NCI-H526 treated with DMSO at 0.1 percent for 48 hours (cell line): Measurements from ENCODE around the gene DNM1.
A peak's percentile ranks its signal among the peaks of the same experiment; 100 is the strongest.
"Not testable (repeated sequence)": the region's sequence is repeated elsewhere in the genome, so short reads cannot be mapped to it uniquely, and the experiment has no call there.

Experiments used
- DNase-seq: peaks from one replicate; lab custom pipeline; 2025; lab: John Stamatoyannopoulos, UW

DNM1 gene

DNA sequence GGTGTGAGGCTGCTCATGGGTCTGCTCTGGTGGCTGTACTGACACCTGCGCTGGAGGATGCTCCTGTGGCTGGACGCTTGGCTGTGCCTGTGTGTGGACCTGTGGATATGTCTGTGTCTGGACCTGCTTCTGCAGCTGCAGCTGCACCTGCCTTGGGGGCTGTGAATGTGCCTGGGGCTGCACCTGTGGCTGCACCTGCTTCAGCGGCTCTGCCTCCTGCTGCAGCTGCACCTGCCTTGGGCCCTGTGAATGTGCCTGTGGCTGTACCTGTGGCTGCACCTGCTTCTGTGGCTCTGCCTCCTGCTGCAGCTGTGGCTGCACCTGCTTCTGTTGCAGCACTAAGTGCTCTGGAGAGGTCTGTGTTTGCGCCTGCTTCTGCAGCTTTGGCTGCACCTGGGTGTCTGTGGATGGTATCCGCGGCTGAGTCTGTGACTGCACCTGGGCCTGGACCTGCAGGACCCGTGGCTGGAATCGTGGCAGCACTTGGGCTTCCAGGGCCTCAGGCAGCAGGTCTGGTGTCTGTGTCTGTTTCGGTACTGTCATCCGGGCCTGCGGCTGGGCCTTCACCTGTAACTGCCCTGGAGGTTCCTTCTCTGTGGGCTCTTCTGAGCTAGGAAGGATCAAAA lies 24.3 kb upstream of the DNM1 start:
- DNase-seq: no peak

DNA sequence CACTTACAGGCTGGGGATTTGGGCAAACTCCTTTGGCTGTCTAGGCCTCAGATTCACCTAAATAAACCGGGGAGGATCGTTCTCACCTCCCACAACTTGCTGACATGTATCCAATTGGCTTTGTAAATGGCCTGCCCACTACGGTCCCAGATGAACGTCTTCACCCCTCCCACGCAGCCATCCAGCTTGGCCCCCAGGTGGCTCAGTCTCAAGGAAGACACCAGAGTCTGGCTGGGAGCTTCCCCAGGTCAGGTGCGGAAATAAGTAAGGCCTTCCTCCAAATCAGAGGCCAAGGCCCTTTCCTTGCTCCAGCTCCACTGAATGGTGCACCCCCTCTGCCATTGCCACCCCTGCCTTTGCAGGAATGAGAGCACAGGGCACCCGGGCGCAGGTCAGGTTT lies 23.2 kb upstream of the DNM1 start:
- no peak for DNase-seq

GRCh38 chr9:128180447-128180846 lies 22.7 kb upstream of the DNM1 start:
- DNase-seq: no peak

- DNase-seq: not testable (repeated sequence)
Measured at GRCh38 chr9:128181480-128181879, 21.7 kb upstream of the DNM1 start.

- no peak for DNase-seq
Measured at GRCh38 chr9:128182893-128183588, 20.1 kb upstream of the DNM1 start.

DNA sequence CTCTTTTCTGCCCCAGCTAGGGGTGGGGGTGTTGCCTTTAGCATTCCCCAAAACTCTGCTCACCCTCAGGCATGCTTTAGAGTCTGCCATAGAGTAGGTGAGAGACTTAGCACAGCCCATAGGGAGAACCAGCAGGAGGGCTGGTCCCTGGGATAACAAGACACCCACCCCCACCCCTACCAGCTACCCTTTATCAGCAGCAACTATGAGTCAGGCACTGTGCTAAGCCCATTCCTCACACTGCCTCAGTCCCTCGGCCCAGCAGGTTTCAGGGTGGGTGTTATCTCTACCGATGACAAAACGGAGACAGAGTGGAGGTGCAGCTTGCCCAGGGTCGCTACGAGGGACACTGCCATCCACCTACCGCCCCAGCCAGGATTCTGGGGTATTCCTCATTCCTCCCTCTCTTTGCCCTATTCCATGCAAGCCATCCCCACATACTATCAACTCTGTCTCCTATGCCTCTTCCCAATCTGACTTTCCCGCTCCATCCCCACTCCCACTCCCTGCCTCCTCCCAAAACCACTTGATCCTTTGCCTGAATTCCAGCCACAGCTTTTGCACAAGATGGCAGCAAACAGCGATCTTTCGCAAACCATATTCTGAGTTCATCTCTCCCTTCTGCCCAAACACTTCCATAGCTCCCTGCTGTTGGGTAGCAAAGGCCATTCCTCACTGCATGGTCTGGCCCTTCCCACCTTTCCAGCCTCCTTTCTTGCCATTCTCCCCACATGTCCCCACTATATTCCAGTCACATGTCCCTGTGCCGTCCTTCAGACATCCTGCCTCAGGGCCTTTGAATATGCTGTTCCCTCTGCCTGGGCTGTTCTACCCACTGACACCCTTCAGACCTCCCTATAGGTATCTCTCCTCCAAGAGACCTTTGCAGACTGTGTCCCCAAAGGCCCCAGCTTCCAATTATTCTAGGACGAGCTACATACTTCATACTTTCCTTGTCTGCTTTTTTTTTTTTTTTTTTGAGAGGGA lies 16.9 kb upstream of the DNM1 start:
- no peak for DNase-seq

GRCh38 chr9:128187361-128187760 lies 15.8 kb upstream of the DNM1 start:
- DNase-seq: no peak

DNA sequence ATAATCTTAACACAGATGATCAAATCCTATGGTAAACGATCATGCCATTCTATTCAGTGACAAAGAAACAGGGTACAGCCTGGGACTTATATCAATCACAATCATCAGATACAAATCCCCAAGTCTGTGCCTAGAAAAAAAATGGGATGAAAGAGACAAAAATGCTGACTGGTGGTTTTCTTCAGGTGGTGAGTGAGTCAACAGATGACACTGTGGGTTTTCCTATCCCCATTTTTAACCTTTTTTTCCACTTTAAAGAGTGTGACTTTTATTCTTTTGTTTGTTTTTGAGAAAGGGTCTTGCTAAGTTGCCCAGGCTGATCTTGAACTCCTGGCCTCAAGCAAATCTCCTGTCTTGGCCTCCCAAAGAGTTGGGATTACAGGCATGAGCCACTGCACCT lies 15.0 kb upstream of the DNM1 start:
- no peak for DNase-seq

GRCh38 chr9:128190013-128190412 lies 13.2 kb upstream of the DNM1 start:
- DNase-seq: no peak

DNA sequence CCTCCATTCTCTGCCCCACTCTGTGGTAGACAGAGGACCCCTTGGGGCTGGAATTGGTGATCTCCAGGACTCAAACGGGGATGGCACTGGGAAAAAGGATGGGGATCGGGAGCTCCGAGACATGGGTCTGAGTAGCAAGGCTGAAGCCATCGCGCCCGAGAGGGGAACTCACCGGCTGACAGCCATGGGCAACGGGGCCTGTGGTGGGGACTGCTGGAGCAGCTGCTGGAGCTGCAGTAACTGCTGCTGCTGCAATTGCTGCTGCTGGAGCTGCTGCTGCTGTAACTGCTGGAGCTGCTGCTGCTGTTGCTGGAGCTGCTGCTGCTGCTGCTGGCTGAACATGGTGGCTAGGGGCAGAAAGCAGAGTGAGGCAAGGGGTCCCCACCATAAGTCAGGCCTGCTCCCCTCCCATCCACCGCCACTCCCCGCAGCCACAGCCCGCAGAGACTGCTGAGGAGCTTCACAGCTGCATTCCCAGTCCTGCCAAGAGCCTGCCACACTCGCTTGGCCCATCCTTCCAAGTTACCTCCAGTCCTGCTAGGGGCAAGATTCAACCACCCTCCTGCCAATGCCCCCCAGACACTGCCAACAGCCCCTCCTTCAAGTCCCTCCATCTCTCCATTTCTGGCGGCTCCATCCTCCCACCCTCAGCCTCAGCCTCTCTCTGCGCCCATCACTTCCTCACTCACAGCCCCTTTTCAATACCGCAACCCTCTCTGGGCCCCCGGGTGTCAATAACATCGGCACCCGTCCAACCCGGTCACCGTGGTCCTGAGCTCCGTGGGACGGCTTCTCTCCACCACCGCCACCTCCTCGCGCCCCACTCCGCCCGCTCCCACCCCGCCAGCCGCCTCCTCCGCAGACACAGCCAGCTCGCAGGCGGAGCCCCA lies 12.4 kb upstream of the DNM1 start:
- no peak for DNase-seq

DNA sequence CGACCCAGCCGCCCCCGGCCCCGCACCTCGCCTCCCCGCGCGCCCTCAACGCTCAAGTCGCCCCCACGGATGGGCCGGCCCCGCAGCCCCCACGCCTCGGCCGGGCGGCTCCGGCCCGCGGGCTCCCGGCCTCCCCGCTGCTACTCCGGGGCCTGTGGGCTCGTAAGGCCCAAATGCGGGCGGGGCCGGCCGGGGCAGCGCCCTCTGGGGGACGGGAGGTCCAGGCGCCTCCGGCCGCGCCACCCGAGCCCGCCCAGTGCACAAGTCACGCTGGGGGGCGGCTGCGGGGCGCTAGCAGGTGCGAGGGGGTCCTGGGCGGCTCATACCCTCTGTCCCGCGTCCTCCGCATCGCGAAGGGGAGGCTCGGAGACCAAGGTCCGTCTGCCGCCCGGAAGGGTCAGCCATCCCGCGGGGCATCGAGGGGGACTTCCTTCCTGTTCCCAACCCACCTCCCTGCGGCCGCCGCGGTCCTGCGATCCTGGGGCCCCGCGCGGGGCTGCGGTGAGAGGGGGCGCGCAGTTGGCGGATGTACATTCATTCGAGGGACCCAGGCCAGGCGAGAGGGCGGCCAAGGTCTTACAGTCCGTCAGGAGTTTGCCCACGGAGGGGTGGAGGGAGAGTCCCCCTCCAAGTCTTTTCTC lies 11.7 kb upstream of the DNM1 start, which contains the start of gene CIZ1:
Gene CIZ1 (minus strand): TSS at position 167 of the 641 bp plus-strand sequence. CDS start 715 bp downstream, outside the sequence.
- peak; percentile 8 for DNase-seq

DNA sequence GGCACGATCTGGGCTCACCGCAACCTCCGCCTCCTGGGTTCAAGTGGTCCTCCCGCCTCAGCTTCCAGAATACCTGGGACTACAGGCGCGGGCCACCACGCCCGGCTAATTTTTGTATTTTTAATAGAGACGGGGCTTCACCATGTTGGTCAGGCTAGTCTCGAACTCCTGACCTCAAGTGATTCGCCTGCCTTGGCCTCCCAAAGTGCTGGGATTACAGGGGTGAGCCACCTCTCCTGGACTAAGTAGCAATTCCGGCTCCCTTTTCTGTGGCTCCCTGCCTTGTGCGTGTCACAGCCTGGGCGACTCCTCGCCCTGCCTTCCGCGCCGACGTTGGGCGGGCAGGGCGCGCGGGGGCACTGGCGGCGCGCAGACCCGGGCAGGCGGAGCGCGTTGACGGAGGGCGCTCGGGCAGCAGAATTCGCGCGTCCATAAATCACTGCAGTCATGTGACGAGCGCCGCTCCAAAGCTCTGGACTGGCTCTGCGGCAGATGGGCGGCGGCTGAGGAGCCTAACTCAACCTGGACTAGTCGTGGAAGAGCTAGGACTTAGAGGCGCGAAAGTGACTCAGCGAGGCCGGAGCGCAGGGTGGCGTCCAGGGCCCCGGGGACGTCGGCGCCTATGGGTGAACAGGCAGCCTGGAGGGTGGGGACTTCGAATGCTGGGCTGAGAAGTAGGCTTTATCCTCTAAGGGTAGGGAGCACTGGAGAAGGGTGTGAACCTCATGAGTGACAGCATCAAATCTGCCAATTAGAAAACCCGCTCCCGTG lies 10.4 kb upstream of the DNM1 start:
- peak; percentile 74 for DNase-seq

- no peak for DNase-seq
Measured at GRCh38 chr9:128193469-128194096, 9.6 kb upstream of the DNM1 start.

- DNase-seq: no peak
Measured at GRCh38 chr9:128201441-128202369, 1.5 kb upstream of the DNM1 start.

DNA sequence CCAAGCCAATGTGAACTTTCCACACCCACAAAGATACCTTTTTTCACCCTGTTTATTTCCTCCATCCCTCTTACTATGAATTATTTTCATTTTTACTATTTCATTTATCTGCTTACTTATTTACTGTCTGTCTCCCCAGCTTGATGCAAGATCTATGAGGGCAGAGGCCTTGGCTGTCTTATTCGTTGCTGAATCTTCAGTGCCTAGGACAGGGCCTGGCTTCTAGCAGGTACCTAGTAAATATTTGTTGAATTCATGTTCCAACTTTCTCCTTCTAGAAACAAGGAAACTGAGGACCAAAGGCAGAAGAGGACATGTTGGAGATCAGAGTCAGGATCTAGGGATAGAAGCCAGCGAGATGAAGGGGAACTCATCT lies 543 bp upstream of the DNM1 start:
- DNase-seq: no peak

GRCh38 chr9:128203707-128204551 lies 750 bp downstream of the DNM1 start:
- peak; percentile 18 for DNase-seq

DNA sequence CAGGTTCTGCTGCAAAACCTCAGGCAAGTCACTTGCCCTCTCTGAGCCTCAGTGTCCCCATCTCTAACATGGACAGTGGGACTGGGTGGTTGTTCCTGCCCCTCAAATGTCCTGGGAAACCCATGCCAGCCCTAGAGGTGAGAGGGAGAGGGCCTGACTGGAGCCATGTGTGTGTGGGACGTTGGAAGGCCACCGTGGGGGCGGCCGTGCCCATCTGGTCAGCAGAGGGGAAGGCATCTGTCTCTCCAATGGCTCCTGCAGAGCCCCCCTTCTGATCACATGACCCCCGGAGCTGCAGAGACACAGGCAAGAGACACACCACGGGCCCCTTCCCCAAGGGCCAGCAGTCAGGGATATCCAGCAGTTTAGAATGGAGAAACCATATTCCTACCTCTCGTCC lies 1.7 kb downstream of the DNM1 start:
- DNase-seq: no peak
